GM21737 (cell line): ENCODE data around the gene TTC24.

Source experiments
- ATAC-seq: cut with Tn5 transposase; IDR thresholded peaks from one replicate; pipeline ENCODE4 v1.9.1; 2021; ENCODE audit warnings: mild to moderate bottlenecking, moderate library complexity; ENCODE audit not compliant: unreplicated experiment

The TTC24 gene

GRCh38 chr1:156632355-156632754, 52.8 kb downstream of the TTC24 start:
- ATAC-seq, result no peak
